Activated T-helper 1 cell treated with Interleukin-2 at 50 U/mL for 16 hours (primary cell): ENCODE results near the gene UBD.

ENCODE experiments used
- DNase-seq: peaks from one replicate; pipeline ENCODE4 v3.0.0-alpha.2; 2020; ENCODE audit warnings: low read depth

Gene UBD

DNA sequence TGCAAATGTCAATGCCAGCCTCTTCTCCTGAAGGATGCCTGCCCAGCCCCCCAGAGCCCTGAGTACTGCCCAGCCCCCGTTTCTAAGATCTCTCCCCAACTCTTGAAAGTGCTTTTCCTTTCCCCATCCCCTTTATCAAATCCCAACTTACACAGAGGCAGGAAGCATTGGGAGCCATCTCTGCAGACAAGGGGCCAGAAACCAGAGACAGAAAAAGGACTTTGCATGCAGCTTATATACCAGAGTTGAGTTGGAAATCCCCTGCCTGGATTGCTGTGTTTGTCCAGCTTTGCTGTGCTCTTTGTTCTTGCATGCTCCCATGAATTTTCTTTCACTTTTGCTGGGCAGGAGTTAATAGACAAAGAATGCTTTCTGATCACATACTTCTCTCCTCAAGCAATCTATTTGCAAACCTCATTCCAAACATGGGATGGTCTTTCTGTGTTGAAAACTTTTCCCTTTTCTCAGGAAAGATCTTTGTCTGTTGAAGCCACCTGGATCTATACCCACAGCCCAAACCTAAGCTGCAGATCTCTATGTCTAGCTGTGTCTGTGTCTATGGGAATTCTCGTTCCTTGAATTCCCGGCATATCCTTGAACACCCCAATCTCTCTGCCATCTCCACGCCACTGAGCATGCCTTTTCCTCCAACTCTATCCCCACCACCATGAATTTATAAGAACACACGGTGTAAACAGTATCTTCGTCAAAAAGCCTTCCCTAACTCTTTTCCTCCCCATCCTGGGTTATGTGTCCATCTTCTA lies at the start of gene UBD:
Gene UBD (minus strand): TSS at position 209 of the 764 bp plus-strand sequence. CDS start 31 bp downstream, at position 178.
- no peak for DNase-seq

DNA sequence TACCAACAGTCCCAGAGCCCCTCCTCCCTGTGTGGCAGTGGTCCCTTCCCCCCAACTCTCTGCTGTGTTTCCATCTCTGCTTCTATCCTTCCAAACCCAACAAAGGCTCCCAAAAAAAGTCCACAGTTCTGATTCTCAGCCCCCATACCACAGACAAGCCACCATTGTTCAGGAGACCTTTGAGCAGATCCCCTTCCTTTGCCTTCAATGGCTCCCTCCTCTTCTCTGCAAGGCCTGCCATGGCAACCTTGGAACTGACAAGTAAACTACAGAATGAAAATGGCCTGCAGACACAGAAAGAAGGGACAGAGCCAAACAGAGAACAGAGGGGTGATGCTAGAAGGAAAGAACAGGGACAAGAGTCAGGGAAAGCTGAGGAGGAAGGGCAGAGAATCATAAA lies 48.6 kb upstream of the UBD start:
- DNase-seq: no peak

DNA sequence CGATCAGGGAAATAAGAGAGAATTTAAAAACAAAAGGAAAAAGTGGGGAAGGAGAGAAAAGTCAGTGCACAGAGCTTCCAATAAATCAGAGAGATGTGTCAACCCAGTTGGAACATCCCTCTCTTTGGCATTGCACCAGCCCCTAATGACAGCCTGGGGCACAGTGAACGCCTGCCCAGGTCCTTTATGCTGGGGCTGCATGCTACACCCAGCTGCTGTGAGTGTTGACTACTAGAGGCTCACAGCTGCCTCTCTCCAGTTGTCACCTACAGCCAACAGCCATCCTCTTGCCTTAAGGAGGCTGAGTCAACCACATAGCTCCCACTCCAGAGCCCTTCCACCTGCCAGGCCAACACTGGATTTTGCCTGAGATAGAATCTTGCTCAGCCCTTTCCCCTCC lies 44.4 kb upstream of the UBD start:
- DNase-seq: no peak

DNA sequence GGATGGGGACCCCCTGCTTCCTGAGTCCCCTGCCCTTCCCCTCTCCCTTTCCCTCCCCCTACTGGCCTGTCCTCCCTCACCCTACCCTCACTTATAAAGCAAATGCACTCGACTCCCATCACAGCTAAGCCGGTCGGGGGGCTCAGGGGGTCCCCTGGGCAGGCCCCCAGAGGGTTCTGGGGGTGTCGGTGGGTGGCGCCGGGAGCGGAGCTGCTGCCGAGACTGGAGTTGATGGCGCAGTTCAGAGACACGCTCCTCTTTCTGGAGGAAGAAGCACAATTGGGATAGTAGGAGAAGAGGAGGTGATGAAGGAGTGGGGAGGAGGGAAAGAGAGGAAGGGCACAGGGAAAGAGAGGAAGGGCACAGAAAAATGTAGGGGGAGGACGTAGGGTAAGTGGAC lies 43.9 kb upstream of the UBD start:
- DNase-seq: no peak

DNA sequence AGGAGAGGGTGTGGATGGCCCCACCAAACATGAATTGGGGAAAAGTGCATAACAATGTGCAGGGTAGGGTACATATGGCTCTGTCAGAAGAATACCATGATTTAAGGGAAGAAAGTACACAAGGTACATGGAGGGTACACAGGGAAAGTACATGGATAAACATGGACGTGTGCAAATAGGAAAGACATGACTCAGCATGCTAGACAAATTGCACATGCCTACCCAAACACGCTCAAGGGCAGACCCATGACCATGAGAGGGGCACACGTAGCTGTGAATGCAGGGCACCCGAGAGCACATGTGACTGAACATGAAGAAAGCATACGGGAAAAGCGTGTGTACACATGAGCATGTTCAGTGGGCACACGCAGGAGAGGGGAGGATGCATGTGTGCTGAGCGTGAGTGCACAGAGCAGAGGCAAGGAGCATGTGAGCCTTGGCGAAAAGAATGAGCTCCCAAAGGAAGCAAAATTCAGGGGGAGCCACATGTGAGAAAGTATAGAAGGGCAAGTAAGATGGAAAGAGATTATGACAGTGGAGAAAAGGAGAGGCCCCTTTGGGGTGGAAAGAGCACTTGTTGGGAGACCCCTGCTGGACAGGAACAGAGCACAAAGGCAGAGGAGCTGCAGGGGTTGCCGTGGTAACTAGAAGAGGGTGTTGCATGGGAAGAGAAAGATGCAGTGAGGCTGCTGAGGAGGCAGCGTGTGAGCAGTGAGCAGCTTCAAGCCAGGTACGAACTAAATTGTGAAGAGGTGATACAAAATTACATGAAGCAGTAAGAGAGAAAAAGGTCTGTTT lies 43.2 kb upstream of the UBD start:
- no peak for DNase-seq

DNA sequence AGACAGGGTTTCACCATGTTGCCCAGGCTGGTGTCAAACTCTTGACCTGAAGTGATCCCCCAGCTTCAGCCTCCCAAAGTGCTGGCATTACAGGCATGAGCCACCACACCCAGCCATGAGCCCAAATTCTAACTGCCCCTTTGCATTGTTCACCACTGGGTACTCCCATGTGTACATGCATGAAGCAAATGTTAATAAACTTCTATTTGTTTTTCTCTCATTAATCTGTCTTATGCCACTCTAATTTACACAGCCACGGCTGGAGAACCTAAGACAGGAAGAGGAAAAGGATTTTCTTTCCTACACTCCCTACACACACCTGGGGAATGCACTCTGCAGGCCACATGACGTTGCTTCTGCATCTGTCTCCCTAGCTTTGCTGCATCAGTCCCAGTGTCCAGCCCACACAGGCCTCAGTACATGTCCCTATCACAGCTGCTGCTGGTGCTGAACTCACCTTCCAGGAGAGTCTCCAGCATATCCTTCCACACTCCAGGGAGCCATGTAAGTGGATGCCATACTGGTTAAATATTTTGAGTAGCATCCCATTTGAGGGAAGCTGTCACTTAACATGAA lies 38.7 kb upstream of the UBD start:
- DNase-seq: no peak

DNA sequence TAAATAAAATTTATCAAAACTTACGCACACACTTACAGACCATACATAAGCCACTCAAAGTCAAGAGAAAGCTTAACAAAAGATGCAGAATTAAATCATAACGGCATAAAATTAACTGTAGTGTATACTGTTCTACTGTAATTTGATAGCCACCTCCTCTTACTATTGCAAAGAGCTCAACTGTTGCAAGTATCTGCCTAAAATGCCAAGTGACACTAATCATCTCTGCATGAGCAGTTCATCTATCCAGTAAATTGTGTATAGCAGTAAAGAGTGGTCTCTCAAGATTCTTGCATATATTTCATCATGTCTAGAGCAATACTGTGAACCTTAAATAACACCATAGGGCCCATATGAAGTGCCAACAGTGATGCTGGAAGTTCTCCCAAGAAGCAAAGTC lies 37.7 kb upstream of the UBD start:
- no peak for DNase-seq

DNA sequence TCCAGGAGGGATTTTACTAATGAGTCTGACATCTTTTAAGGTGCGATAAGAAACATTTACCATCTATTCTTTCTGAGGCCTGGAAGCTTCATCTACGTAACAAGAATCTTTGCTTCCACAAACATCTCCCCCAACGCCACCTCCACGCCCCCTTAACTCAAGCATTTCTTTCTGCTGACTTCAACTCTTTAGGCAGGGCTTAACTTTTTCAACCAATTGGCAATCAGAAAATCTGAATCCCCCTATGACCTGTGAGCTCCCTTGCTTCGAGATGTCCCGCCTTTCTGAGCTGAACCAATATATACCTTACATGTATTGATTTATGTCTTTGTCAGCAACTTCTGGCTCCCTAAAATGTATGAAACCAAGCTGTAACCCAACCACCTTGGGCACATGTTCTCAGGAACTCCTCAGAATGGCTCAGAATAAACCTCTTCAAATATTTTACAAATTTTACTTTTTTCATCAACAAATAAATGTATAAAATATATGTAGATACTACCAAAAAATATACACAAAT lies 36.9 kb upstream of the UBD start:
- DNase-seq: no peak

DNA sequence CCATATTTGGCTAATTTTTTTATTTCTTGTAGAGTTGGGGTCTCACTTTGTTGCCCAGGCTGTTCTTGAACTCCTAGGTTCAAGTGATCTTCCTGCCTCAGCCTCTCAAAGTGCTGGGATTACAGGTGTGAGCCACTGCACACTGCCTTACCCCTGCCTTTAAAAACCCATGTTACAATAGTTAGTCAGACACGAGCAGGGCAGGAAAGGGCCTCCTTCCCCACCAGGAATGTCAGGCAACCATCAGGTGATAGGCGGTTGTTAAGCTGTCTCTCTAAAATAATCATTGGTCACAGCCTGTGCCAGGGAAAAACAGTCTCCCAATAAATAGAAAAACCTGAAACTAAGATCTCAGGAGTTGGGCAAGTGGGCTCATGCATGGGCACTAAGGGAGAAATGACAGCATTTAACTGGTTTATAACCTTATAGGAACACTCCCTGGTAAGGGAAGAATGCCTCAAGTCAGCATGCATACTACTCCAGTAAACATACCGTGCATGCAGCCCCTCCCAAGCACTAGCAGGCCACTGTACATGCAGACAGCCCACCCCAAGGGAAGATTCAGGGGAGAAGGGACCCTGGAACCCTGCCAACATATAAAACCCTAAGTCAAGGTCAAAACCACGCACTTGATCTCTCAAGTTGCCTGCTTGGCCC lies 33.8 kb upstream of the UBD start:
- DNase-seq: no peak

DNA sequence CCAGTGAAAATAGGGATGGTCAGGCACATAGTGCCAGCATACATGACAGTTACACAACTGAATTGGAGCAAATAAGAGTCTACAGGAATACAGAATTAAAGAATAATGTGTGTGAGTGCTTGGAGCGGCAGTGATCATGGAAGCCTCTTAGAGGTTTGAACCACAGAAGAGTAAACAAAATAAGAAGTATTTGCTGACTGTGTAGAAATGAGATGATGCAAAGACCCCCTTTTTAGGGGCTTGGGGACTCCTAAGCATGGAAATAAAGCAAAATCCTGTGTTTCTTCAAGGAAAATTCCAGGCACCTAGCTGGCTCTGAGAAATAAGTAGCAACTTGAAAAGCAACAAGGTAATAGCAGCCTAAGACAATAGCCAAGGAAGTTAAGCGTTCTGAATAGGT lies 32.1 kb upstream of the UBD start:
- no peak for DNase-seq

DNA sequence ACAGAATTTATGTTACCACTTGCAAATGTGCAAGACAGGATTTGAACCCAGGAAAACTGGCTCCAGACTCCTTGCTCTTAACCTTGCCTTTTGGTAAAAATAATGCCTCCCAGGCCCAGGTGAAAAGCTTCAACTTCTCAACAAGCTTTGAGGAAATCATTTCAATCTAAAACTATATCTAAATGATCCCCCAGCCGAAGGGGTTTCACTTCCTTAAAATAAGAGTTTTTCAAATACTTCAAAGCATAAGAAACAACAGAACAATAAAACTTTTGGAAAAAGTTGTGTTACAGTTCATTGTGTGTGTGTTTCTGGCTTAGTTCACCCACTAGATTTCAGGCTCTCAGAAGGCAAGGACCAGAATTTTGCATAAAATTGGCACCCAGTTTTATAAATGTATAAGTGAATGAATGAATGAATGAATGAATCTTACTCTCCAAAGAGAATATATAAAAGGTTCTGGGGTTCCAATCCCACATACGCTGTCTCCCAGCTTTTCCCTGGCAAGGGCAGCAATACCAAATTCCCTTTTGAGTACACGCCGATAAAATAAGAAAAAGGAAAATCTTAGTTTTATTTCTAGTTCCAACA lies 30.8 kb upstream of the UBD start:
- DNase-seq: no peak

DNA sequence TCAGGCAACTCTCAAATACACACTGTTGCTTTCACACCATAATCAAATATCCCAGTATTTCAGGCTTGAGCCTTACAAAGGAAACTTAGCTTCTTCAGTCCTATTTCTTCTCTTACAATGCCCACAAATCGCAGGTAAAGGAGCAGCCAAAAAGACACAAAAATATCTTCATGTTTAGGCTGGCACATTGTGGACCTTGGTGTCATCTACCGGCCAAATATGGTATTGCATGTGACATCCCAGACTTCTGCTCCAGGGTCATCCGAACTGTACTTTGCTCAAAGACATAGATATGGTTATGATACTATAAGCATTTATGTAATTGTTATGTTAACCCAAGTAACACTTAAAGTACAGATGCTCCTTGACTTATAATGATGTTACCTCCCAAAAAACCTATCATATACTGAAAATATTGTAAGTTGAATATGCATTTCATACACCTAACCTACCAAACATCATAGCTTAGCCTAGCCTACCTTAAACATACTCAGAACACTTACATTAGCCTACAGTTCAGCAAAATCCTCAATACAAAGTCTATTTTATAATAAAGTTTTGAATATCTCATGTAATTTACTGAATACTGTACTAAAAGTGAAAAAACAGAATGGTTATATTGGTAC lies 30.0 kb upstream of the UBD start:
- peak; percentile 13 for DNase-seq

DNA sequence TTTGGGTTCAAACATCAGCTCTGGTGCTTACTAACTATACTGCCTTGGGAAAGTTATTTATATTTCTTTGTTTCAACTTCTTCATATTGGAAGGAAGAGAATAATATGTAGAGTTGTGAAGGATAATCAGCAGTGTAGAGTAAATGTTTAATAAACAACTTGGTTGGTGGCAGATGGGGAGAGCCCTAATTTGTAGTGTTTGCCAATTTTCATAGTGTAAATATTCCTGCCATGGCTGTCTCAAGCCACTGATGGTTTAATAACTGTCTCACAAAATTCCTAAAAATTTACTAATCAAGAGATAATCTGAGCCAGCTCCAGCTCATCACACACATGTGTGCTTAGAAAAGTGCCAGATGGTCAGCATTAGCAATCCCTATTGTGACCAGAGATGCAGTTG lies 25.3 kb upstream of the UBD start, which contains the start of gene OR2H2:
Gene OR2H2 (plus strand): TSS at position 301 of the 400 bp plus-strand sequence. CDS start 2,824 bp downstream, outside the sequence.
- no peak for DNase-seq

DNA sequence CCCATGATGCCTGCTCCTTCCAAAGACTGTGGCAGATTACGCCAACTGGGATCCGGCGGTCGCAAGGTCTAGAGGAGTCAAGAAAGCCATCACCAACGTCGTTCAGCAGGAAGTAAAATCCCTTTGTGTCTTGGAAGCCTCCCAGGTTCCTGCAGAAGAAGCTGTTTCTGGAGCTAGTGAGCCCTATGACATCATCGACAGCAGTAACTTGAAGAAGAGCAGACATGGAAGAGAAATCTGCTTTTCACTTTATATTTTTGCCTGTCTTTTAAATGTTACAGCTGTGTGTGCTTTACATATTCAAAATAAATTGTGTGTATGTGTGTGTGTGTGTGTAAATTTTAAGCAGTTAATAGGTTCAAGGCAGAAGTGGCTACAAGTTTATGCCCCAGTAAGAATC lies 18.0 kb upstream of the UBD start:
- DNase-seq: no peak

DNA sequence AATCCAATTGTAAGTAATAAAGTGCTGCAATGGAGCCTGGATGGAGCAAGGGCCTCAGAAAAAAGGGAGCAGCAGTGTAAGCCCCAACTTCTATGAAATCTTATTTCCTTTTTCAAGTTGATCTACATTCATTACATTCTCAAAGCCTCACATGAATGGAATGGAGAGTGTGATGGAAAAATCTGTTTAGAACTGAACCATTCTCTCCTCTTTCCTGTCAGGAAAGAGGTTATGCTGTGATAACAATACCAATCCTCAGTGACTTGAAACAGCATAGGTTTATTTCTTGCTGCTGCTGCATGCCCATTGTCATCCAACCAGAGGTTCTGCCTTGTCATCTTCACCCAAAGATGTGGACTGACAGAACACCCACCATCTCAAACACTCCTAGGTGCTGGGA lies 16.5 kb upstream of the UBD start:
- DNase-seq: no peak

DNA sequence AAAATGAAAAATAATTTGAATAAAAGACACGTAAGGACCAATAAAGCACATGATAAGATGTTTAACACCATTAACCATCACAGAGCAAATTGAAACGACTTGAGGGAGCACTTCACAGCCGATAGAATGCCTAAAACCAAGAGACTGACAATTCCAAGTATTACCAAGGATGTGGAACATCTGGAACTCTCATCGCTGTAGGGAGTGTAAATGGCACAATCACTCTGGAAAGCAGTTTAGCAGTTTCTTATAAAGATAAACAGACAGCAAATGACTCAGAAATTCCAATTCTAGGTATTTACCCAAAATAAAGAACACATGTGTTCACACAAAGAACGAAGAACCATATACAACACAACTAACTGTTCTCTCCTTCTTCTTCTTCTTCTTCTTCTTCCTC lies 8.5 kb upstream of the UBD start:
- no peak for DNase-seq

DNA sequence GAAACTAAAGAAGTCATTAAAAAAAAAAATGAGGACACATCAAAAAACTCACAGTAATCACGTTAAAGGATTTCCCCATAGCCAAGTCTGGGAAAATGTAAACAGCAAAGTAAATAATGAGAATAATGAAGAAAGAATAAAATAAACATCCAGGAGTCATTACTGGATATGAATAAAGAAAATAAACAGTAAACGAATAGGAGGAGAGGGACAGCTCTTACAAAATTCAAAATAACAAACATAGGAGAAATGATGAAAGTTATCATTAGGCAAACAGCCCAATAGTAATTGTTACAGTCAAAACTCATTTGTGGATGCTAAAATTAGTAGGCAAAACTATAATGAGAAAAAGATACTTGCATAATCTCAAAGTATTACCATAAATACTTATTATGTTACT lies 8.0 kb upstream of the UBD start:
- DNase-seq: no peak

DNA sequence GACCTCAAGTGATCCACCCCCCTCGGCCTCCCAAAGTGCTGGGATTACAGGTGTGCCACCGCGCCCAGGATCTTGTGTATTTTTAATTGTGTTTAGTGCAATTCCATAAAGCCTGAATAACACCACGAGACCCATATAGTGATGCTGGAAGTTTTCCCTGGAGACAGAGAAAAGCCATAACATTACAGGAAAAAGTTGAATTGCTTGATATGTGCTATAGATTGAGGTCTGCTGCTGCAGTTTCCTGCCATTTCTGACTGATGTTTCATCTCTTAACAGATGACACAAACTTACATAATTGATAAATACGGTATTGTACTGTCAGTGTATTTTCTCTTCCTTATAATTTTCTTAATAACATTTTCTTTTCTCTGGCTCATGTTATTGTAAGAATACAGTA lies 7.3 kb upstream of the UBD start:
- no peak for DNase-seq

DNA sequence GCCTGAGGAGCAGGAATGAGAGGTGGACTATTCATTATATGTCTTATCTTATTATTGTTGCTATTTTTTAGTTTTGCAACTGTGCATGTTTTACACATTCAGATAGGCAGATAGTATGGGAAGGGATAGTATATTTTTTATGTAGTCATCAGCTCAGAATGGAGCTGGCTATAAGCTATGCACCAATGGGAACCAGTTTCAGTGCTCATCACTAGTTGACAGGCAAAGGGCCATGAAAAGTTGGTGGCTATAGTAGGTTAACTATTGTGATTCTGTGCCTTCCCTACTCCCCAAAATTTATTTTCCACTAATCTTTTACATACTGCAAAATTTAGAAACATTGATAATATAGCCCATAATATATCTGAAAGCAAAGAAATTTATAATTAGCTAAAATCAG lies 5.3 kb upstream of the UBD start:
- DNase-seq: no peak

DNA sequence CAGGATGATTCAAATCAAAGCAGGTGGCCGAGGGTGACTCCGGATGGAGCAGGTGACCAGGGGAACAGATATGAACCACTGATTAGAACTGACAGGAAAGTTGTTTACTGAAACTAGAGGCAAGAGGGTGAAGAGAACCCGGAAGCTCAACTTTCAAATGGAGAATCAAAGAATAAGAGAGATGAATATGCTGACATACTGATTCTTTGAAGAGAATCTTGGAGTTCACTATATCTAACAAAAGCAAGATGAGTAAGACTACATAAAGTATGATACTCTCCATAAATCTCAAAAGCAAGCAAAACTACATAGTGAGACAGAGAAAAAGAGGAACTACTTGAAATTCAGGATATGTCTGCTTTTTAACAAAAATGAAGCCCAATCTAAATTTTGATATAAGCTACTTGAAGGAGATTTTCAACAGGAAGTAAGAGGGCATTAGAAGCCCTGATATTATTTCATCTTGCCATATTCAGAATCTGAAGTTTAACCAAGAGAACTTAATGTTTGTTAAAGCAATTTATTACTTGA lies 4.0 kb upstream of the UBD start:
- no peak for DNase-seq

DNA sequence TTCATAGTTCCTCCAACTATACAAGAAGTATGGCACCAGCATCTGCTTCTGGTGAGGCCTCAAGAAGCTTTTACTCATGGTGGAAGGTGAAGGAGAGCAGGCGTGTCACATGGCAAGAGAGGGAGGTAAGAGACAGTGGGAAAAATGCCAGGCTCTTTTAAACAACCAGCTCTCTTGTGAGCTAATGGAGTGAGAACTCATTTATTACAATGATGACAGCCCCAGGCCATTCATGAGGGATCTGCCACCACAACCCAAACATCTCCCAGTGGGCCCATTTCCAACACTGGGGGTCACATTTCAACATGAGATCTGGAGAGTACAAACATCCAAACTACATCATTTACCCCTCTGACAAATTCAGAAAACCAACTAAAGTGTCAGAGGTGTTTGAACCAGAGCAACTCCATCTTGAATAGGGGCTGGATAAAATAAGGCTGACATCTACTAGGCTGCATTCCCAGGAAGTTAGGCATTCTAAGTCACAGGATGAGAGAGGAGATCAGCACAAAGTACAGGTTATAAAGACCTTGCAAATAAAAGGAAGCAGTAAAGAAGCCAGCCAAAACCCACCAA lies 2.2 kb upstream of the UBD start:
- DNase-seq: no peak
